Measurements from ENCODE around the gene PPP1R13B. TPM values are rescaled to one million over a fixed set of nuclear protein-coding genes. Genes with fewer than 3 reads are reported as not detected.

Gene PPP1R13B
- total and polyA plus RNA-seq, 5 donors, result 50.1 to 158 (median 109) TPM

GRCh38 chr14:103869406-103870143 lies 22.2 kb upstream of the PPP1R13B start:
- Histone ChIP-seq H3K9me3 (ENCODE audit: control insufficient read depth, low read length) (no peaks in the 10 kb centered on the region), H3K27ac (ENCODE audit: low read length) (no peak overlapping the region), H3K4me3 (ENCODE audit: low read length) (no peak overlapping the region), H3K4me1 (ENCODE audit: control insufficient read depth, insufficient read depth, low read length) (peaks cover 4% of the 10 kb centered on the region), H3K27me3 (ENCODE audit: control insufficient read depth, insufficient read depth) (no peaks in the 10 kb centered on the region)
- peak in 1 of 3 donors; percentile 41 for DNase-seq
- 82% methylated on average over 14 of the region's 14 CpGs for WGBS
- ATAC-seq, result no peak
- intact Hi-C loops (cut with DNase I), result no loop called here

- Histone ChIP-seq H3K27me3 (ENCODE audit: control insufficient read depth, insufficient read depth) (no peaks in the 10 kb centered on the region), H3K4me1 (ENCODE audit: control insufficient read depth, insufficient read depth, low read length) (peaks cover 4% of the 10 kb centered on the region), H3K27ac (ENCODE audit: low read length) (peak overlapping the region; percentile 33), H3K4me3 (ENCODE audit: low read length) (no peak overlapping the region), H3K9me3 (ENCODE audit: control insufficient read depth, low read length) (no peaks in the 10 kb centered on the region)
- 93% methylated on average over 10 of the region's 10 CpGs for WGBS
- no peak for ATAC-seq
- DNase-seq, result peak in 1 of 3 donors; percentile 18
- intact Hi-C loops (cut with DNase I), result no loop called here
Measured at GRCh38 chr14:103868242-103868897, 21.0 kb upstream of the PPP1R13B start.

GRCh38 chr14:103867523-103867953 lies 20.2 kb upstream of the PPP1R13B start:
- intact Hi-C loops (cut with DNase I), result no loop called here
- H3K27me3 ChIP-seq (ENCODE audit: control insufficient read depth, insufficient read depth), result no peaks in the 10 kb centered on the region
- ATAC-seq (peak; percentile 48 to 73), DNase-seq (peak; percentile 49 to 82 (median 74))
- H3K9me3 ChIP-seq (ENCODE audit: control insufficient read depth, low read length), result no peaks in the 10 kb centered on the region
- peak overlapping the region; percentile 33 for H3K27ac ChIP-seq (ENCODE audit: low read length)
- no peak overlapping the region for H3K4me3 ChIP-seq (ENCODE audit: low read length)
- WGBS, result 57% methylated on average over 10 of the region's 10 CpGs
- H3K4me1 ChIP-seq (ENCODE audit: control insufficient read depth, insufficient read depth, low read length), result peaks cover 4% of the 10 kb centered on the region

DNA sequence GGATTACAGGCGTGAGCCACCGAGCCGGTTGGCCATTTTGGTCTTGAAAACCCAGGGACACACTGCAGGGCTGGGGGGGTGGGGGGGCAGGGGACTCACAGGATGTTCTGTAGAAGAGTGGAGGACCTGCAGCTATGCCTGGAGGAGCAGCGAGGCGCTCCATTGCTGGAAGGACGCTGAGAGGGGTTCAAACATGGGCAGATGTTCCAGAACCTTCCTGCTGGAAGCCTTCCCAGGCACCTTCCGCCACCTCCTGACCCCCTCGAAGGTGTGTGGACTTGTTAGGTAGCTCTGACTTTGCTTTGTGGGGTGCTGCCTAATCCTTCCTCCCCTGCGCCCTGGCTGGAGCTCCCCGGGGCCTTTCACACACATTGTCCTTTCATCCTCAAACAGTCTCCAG lies 19.6 kb upstream of the PPP1R13B start:
- no peak for ATAC-seq
- no peaks in the 10 kb centered on the region for H3K9me3 ChIP-seq (ENCODE audit: control insufficient read depth, low read length)
- no peaks in the 10 kb centered on the region for H3K27me3 ChIP-seq (ENCODE audit: control insufficient read depth, insufficient read depth)
- peak in 1 of 3 donors; percentile 18 for DNase-seq
- 92% methylated on average over 10 of the region's 10 CpGs for WGBS
- H3K27ac ChIP-seq (ENCODE audit: low read length), result peak overlapping the region; percentile 31
- intact Hi-C loops (cut with DNase I), result no loop called here
- peaks cover 2% of the 10 kb centered on the region for H3K4me1 ChIP-seq (ENCODE audit: control insufficient read depth, insufficient read depth, low read length)
- H3K4me3 ChIP-seq (ENCODE audit: low read length), result no peak overlapping the region

DNA sequence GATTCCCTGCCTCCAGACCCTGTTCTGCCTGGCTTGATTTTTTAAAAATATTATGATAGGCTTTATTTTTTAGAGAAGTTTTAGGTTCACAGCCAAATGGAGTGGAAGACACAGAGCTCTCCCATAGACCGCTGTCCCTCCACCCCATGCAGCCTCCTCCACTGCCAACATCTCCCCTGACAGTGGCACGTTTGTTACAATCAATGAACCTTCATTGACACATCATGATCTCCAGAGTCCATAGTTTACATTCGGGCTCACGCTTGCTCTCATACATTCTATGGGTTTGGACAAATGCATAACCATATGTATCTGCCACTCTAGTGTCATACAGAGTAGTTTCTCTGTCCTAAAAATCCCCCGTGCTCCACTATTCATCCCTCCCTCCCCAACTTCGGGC lies 15.9 kb upstream of the PPP1R13B start:
- no peaks in the 10 kb centered on the region for H3K9me3 ChIP-seq (ENCODE audit: control insufficient read depth, low read length)
- H3K4me3 ChIP-seq (ENCODE audit: low read length), result no peak overlapping the region
- peak overlapping the region; percentile 51 for H3K27ac ChIP-seq (ENCODE audit: low read length)
- no peaks in the 10 kb centered on the region for H3K27me3 ChIP-seq (ENCODE audit: control insufficient read depth, insufficient read depth)
- ATAC-seq, result no peak
- intact Hi-C loops (cut with DNase I), result no loop called here
- peak in 1 of 3 donors; percentile 3 for DNase-seq
- no peaks in the 10 kb centered on the region for H3K4me1 ChIP-seq (ENCODE audit: control insufficient read depth, insufficient read depth, low read length)
- 81% methylated on average over 6 of the region's 6 CpGs for WGBS

GRCh38 chr14:103862393-103862782 lies 15.0 kb upstream of the PPP1R13B start:
- Histone ChIP-seq H3K9me3 (ENCODE audit: control insufficient read depth, low read length) (no peaks in the 10 kb centered on the region), H3K4me1 (ENCODE audit: control insufficient read depth, insufficient read depth, low read length) (no peaks in the 10 kb centered on the region), H3K27ac (ENCODE audit: low read length) (peak overlapping the region; percentile 86), H3K27me3 (ENCODE audit: control insufficient read depth, insufficient read depth) (no peaks in the 10 kb centered on the region), H3K4me3 (ENCODE audit: low read length) (no peak overlapping the region)
- 82% methylated on average over 7 of the region's 7 CpGs for WGBS
- DNase-seq (peak in 1 of 3 donors; percentile 7), ATAC-seq (no peak)
- intact Hi-C loops (cut with DNase I), result no loop called here

- H3K9me3 ChIP-seq (ENCODE audit: control insufficient read depth, low read length), result no peaks in the 10 kb centered on the region
- intact Hi-C loops (cut with DNase I), result no loop called here
- no peaks in the 10 kb centered on the region for H3K4me1 ChIP-seq (ENCODE audit: control insufficient read depth, insufficient read depth, low read length)
- WGBS, result 63% methylated on average over 14 of the region's 14 CpGs
- peak; percentile 85 to 91 for ATAC-seq
- H3K4me3 ChIP-seq (ENCODE audit: low read length), result no peak overlapping the region
- peak overlapping the region; percentile 86 for H3K27ac ChIP-seq (ENCODE audit: low read length)
- DNase-seq, result peak; percentile 45 to 84 (median 80)
- no peaks in the 10 kb centered on the region for H3K27me3 ChIP-seq (ENCODE audit: control insufficient read depth, insufficient read depth)
Measured at GRCh38 chr14:103861413-103862392, 14.3 kb upstream of the PPP1R13B start.

GRCh38 chr14:103859416-103860202 lies 12.2 kb upstream of the PPP1R13B start:
- Histone ChIP-seq H3K4me3 (ENCODE audit: low read length) (no peak overlapping the region), H3K27me3 (ENCODE audit: control insufficient read depth, insufficient read depth) (no peaks in the 10 kb centered on the region), H3K9me3 (ENCODE audit: control insufficient read depth, low read length) (no peaks in the 10 kb centered on the region), H3K4me1 (ENCODE audit: control insufficient read depth, insufficient read depth, low read length) (peaks cover 4% of the 10 kb centered on the region), H3K27ac (ENCODE audit: low read length) (peak overlapping the region; percentile 63)
- 63% methylated on average over 18 of the region's 18 CpGs for WGBS
- ATAC-seq (no peak), DNase-seq (no peak)
- intact Hi-C loops (cut with DNase I), result no loop called here

- DNase-seq (no peak), ATAC-seq (no peak)
- no peak overlapping the region for H3K27ac ChIP-seq (ENCODE audit: low read length)
- no peaks in the 10 kb centered on the region for H3K9me3 ChIP-seq (ENCODE audit: control insufficient read depth, low read length)
- WGBS, result 81% methylated on average over 13 of the region's 13 CpGs
- intact Hi-C loops (cut with DNase I), result no loop called here
- H3K4me3 ChIP-seq (ENCODE audit: low read length), result no peak overlapping the region
- peaks cover 4% of the 10 kb centered on the region for H3K4me1 ChIP-seq (ENCODE audit: control insufficient read depth, insufficient read depth, low read length)
- H3K27me3 ChIP-seq (ENCODE audit: control insufficient read depth, insufficient read depth), result no peaks in the 10 kb centered on the region
Measured at GRCh38 chr14:103858063-103858781, 10.8 kb upstream of the PPP1R13B start.

DNA sequence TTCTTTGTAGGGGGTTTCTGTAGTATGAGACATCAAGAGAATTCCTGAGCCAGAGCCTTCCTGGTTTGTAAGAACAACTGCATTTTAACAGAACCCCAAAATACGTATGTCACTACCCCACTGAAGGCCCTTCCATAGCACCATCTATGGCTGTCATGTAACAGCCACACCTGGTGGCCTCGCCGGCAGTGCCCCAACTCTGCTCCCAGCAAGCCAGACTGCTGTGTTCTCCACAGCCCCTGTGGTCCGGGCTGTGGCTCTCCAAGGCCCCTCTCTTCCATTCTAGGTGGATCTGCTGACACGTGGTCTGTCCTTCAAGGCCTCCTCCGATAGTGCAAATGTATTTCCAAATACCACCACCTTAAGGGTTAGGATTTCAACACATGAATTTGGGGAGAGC lies 9.9 kb upstream of the PPP1R13B start:
- H3K27me3 ChIP-seq (ENCODE audit: control insufficient read depth, insufficient read depth), result no peaks in the 10 kb centered on the region
- DNase-seq, result no peak
- intact Hi-C loops (cut with DNase I), result no loop called here
- H3K27ac ChIP-seq (ENCODE audit: low read length), result no peak overlapping the region
- 86% methylated on average over 6 of the region's 6 CpGs for WGBS
- H3K4me3 ChIP-seq (ENCODE audit: low read length), result no peak overlapping the region
- H3K9me3 ChIP-seq (ENCODE audit: control insufficient read depth, low read length), result no peaks in the 10 kb centered on the region
- H3K4me1 ChIP-seq (ENCODE audit: control insufficient read depth, insufficient read depth, low read length), result peaks cover 4% of the 10 kb centered on the region
- no peak for ATAC-seq

All from right cardiac atrium (tissue), 5 donors.